Body of pancreas (tissue), 4 donors: ENCODE results near the gene AMACR. TPM values are rescaled to one million over a fixed set of nuclear protein-coding genes. Genes with fewer than 3 reads are reported as not detected.

Source experiments
- ATAC-seq: fragments of 150-250 bp; one replicate; pipeline ENCODE4 v1.9.1; 2016
- DNase-seq, 4 donors: peaks; one replicate each; pipeline ENCODE4 v3.0.0-alpha.2; 2019
- H3K27ac ChIP-seq, 4 donors: fragments of 200-600 bp; sonication (generic); 1 replicate in 3 of 4; 2 replicates in 1 of 4; pipeline versions ENCODE4 v1.5.1 to v1.6.1; 2016 to 2019; ENCODE audit warnings: mild to moderate bottlenecking in 1 of 4, mixed read lengths in 1 of 4, moderate library complexity in 1 of 4
- H3K27me3 ChIP-seq, 2 donors: fragments of 200-600 bp; sonication (generic); one replicate each; pipeline ENCODE4 v1.6.0; 2016; ENCODE audit warnings: mild to moderate bottlenecking in 1 of 2
- H3K36me3 ChIP-seq, 2 donors: fragments of 200-600 bp; sonication (generic); replicated peaks in 1 of 2; 2 replicates each; pipeline ENCODE4 v1.5.1; 2016; ENCODE audit warnings: low read depth in 2 of 2; ENCODE audit not compliant: insufficient read depth in 1 of 2
- H3K4me1 ChIP-seq: fragments of 200-600 bp; sonication (generic); one replicate; pipeline ENCODE4 v1.6.0; 2016
- H3K4me3 ChIP-seq, 2 donors: fragments of 200-600 bp; sonication (generic); 1 replicate in 1 of 2; 2 replicates in 1 of 2; pipeline ENCODE4 v1.5.1; 2016 to 2019
- H3K9me3 ChIP-seq, 3 donors: fragments of 200-600 bp; sonication (generic); 1 replicate in 2 of 3; 2 replicates in 1 of 3; pipeline ENCODE4 v1.5.1; 2016
- POLR2A ChIP-seq, 3 donors: fragments of 450-650 bp; IDR thresholded peaks; one replicate each; pipeline ENCODE4 v1.6.1; 2016; ENCODE audit warnings: antibody characterized with exemption in 3 of 3, mild to moderate bottlenecking in 2 of 3
- WGBS, 2 donors: methylation state at CpG; one replicate each; pipeline ENCODE4 v1.1.5; 2017; 5-methylcytosine and 5-hydroxymethylcytosine counted together
- intact Hi-C: fragments of 100-400 bp; cut with DNase I; formaldehyde crosslinking; loops from one replicate; pipeline ENCODE4 v1.15.1; 2023
- total RNA-seq, 2 donors: library from RNA; depleted of rRNA; stranded (reverse); fragments of >200 nt; gene quantifications; one replicate each; pipeline ENCODE4 v1.1.0, GENCODE V29; 2016
- TF ChIP-seq, protein P1 (sequence below), 7 experiments: fragments of 450-650 bp in 4 of 7; fragments of 200-600 bp in 3 of 7; sonication (generic) in 3 of 7; IDR thresholded peaks; one replicate each; pipeline ENCODE4 v1.5.1; 2016 to 2019; ENCODE audit warnings: antibody characterized with exemption in 7 of 7

AMACR gene
- total RNA-seq, 2 donors from 2014 or later = 5.4 to 7.3 TPM

DNA sequence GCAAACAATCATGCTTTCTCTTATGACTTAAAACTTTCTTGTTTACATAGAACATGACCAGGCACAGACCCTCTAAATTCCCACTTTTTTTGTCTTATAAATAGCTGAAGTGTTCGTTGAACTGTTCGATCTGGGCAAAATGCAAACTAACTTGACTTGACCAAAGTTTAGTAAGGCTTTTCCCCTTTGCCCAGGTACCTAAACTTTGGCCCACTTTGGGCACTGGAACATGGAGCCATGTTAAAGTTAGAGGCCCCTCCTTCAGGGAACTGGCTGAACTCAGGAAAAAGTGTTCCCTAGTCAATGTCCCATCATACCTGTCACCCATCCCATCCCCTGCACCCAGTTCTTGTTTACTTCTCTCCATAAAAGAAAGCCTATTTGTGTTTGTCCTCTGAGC, 9.4 kb upstream of the AMACR start:
- H3K36me3 ChIP-seq = peaks cover 0 to 2% of the 10 kb centered on the region in 2 donors
- H3K4me3 ChIP-seq = no peak overlapping the region
- no peak overlapping the region for H3K27ac ChIP-seq
- 92 to 95% methylated on average over 2 of the region's 2 CpGs for WGBS, 2 donors
- TF ChIP-seq, protein P1, sequence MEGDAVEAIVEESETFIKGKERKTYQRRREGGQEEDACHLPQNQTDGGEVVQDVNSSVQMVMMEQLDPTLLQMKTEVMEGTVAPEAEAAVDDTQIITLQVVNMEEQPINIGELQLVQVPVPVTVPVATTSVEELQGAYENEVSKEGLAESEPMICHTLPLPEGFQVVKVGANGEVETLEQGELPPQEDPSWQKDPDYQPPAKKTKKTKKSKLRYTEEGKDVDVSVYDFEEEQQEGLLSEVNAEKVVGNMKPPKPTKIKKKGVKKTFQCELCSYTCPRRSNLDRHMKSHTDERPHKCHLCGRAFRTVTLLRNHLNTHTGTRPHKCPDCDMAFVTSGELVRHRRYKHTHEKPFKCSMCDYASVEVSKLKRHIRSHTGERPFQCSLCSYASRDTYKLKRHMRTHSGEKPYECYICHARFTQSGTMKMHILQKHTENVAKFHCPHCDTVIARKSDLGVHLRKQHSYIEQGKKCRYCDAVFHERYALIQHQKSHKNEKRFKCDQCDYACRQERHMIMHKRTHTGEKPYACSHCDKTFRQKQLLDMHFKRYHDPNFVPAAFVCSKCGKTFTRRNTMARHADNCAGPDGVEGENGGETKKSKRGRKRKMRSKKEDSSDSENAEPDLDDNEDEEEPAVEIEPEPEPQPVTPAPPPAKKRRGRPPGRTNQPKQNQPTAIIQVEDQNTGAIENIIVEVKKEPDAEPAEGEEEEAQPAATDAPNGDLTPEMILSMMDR (IDR thresholded peaks at IDR 0.05) = no peak
- no peak for TF ChIP-seq POLR2A (IDR thresholded peaks at IDR 0.05)
- H3K4me1 ChIP-seq = peaks cover 6% of the 10 kb centered on the region
- no peak for DNase-seq
- no peaks in the 10 kb centered on the region for H3K27me3 ChIP-seq
- H3K9me3 ChIP-seq = no peaks in the 10 kb centered on the region
- ATAC-seq = no peak
- intact Hi-C loops = no loop called here

DNA sequence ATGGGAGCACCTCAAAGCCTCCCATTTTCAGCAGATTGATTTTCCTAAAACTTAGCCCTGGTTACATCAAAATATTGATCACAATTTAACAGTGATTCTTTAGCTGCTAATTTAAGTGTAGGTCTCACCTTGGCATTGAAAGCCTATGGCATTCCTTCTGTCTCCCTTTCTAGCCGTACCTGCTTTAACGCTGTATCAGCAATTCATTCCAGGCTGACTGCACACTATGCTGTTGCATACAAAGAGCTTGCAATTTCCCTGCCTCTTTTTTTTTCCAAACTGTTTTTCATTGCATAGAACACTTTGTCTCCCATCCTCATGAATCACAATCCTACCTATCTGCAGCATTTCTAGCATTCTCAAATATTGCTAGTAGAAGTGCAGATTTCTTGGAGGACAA, 8.9 kb upstream of the AMACR start:
- Histone ChIP-seq H3K36me3 (peaks cover 0 to 2% of the 10 kb centered on the region in 2 donors), H3K27me3 (no peaks in the 10 kb centered on the region), H3K4me3 (no peak overlapping the region), H3K27ac (no peak overlapping the region), H3K4me1 (peaks cover 4% of the 10 kb centered on the region), H3K9me3 (no peaks in the 10 kb centered on the region)
- DNase-seq (no peak), ATAC-seq (no peak)
- TF ChIP-seq, protein P1 (IDR thresholded peaks at IDR 0.05) = no peak
- TF ChIP-seq POLR2A (IDR thresholded peaks at IDR 0.05) = no peak
- 91 to 94% methylated on average over 2 of the region's 2 CpGs for WGBS, 2 donors
- intact Hi-C loops = no loop called here

DNA sequence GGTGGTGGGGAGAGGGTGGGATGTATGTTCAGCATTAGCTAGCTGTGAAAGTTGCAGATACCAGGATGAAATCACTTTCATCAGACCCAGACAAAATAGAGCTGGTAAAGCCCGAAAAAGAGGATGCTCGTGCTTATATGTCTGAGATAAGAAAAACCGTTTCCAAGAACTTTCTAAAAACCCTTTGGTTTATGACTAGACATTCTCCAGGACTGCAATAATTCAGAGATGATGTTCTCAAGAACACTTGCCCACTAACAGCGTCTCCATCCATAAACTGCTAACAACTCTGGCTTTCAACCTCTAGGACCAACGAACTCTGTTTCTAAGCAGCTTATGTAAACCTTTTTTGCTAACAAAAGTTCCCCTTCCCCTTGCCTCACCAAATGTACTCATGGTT, 8.4 kb upstream of the AMACR start:
- no peak for TF ChIP-seq POLR2A (IDR thresholded peaks at IDR 0.05)
- TF ChIP-seq, protein P1 (IDR thresholded peaks at IDR 0.05) = no peak
- 79 to 81% methylated on average over 5 of the region's 5 CpGs for WGBS, 2 donors
- DNase-seq (no peak), ATAC-seq (no peak)
- Histone ChIP-seq H3K27me3 (no peaks in the 10 kb centered on the region), H3K9me3 (no peaks in the 10 kb centered on the region), H3K27ac (no peak overlapping the region), H3K36me3 (peaks cover 0 to 2% of the 10 kb centered on the region in 2 donors), H3K4me3 (no peak overlapping the region), H3K4me1 (peaks cover 4% of the 10 kb centered on the region)
- intact Hi-C loops = no loop called here

DNA sequence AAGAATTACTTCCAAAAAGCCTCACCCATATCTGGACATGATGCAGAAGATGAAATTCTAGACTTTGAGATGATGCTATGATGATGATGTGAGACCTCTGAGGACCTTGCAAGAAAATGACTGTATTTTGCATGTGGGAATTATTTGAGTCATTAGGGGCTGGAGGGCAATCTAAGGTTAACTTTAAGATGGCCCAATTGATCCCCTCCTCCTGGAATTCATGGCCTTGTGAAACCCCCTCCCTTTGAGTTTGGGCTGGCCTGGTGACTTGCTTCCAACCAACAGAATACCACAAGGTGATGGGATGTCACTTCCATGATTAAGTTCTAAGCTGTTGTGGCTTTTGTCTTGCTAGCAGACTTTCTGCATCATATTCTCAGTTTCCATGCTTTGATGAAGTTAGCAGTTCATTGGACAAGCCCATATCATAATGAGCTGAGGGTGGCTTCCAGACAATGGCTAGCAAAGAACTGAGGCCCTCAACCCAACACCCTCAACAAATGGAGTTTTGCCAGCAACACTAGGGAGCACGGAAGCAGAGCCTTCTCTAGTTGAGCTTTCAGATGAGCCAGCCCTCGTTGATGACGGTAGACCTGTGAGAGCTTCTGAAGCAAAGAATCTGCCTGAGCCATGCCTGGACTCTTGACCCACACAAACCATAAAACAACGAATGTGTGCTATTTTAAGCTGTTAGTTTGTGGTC, 7.4 kb upstream of the AMACR start:
- WGBS, 2 donors = 87 to 90% methylated on average over 4 of the region's 4 CpGs

More for the DNA sequence above, 7.4 kb upstream of the AMACR start:
- no peak for TF ChIP-seq POLR2A (IDR thresholded peaks at IDR 0.05)
- TF ChIP-seq, protein P1 (IDR thresholded peaks at IDR 0.05) = no peak
- DNase-seq (no peak), ATAC-seq (no peak)
- no peak overlapping the region for H3K27ac ChIP-seq
- peaks cover 0 to under 1% of the 10 kb centered on the region in 2 donors for H3K36me3 ChIP-seq
- H3K9me3 ChIP-seq = no peaks in the 10 kb centered on the region
- intact Hi-C loops = no loop called here
- peaks cover 4% of the 10 kb centered on the region for H3K4me1 ChIP-seq
- H3K27me3 ChIP-seq = no peaks in the 10 kb centered on the region
- no peak overlapping the region for H3K4me3 ChIP-seq
